HEK293 (cell line): ENCODE results near the gene PACSIN3.

Experiments
- HOXA7 ChIP-seq: sonication (generic); formaldehyde crosslinking; IDR thresholded peaks from 2 replicates; pipeline ENCODE4 v1.8.1; 2022; ENCODE audit warnings: missing genetic modification reagents, borderline replicate concordance
- KLF1 ChIP-seq: fragments of 450-650 bp; formaldehyde crosslinking; IDR thresholded peaks from 2 replicates; pipeline ENCODE4 v1.5.1; 2016; ENCODE audit warnings: missing biosample characterization, missing genetic modification characterization
- MYNN ChIP-seq: fragments of 450-650 bp; formaldehyde crosslinking; IDR thresholded peaks from 2 replicates; pipeline ENCODE4 v1.5.1; 2016; ENCODE audit warnings: missing biosample characterization, missing genetic modification characterization, borderline replicate concordance
- TSHZ1 ChIP-seq: fragments of 450-650 bp; formaldehyde crosslinking; IDR thresholded peaks from 2 replicates; pipeline ENCODE4 v1.5.1; 2016; ENCODE audit warnings: missing biosample characterization, missing genetic modification characterization, borderline replicate concordance
- ZBTB8A ChIP-seq: fragments of 450-650 bp; formaldehyde crosslinking; IDR thresholded peaks from 2 replicates; pipeline ENCODE4 v1.5.1; 2016; ENCODE audit warnings: missing biosample characterization, missing genetic modification characterization
- ZNF16 ChIP-seq: fragments of 450-650 bp; formaldehyde crosslinking; IDR thresholded peaks from 2 replicates; pipeline ENCODE4 v1.5.1; 2016; ENCODE audit warnings: low read depth, missing biosample characterization, missing genetic modification characterization
- ZNF274 ChIP-seq, 2 experiments: fragments of 200-500 bp in 1 of 2; fragments of 450-650 bp in 1 of 2; sonication (Bioruptor generic) in 1 of 2; formaldehyde crosslinking in 1 of 2; IDR thresholded peaks; 2 replicates each; pipeline versions ENCODE4 v1.5.1 to v1.6.1; 2014 to 2016; ENCODE audit warnings: borderline replicate concordance in 1 of 2, inconsistent platforms in 1 of 2, low read length in 1 of 2, missing biosample characterization in 1 of 2, missing genetic modification characterization in 1 of 2
- ZNF362 ChIP-seq: fragments of 450-650 bp; formaldehyde crosslinking; IDR thresholded peaks from 2 replicates; pipeline ENCODE4 v1.5.1; 2016; ENCODE audit warnings: missing biosample characterization, missing genetic modification characterization
- ZNF391 ChIP-seq: fragments of 450-650 bp; formaldehyde crosslinking; IDR thresholded peaks from 2 replicates; pipeline ENCODE4 v1.5.1; 2016; ENCODE audit warnings: low read depth, missing biosample characterization, missing genetic modification characterization, borderline replicate concordance
- ZNF416 ChIP-seq: fragments of 450-650 bp; formaldehyde crosslinking; IDR thresholded peaks from 2 replicates; pipeline ENCODE4 v1.5.1; 2016; ENCODE audit warnings: missing biosample characterization, missing genetic modification characterization
- ZSCAN18 ChIP-seq: fragments of 450-650 bp; formaldehyde crosslinking; IDR thresholded peaks from 2 replicates; pipeline ENCODE4 v1.5.1; 2016; ENCODE audit warnings: missing biosample characterization, missing genetic modification characterization
- TF ChIP-seq, protein P1 (sequence below): fragments of 450-650 bp; formaldehyde crosslinking; IDR thresholded peaks from 2 replicates; pipeline ENCODE4 v1.5.1; 2016; ENCODE audit warnings: missing biosample characterization, missing genetic modification characterization
- TF ChIP-seq, protein P2 (sequence below): fragments of 450-650 bp; formaldehyde crosslinking; IDR thresholded peaks from 2 replicates; pipeline ENCODE4 v1.5.1; 2016; ENCODE audit warnings: missing biosample characterization, missing genetic modification characterization
- TF ChIP-seq, protein P3 (sequence below): fragments of 450-650 bp; IDR thresholded peaks from 2 replicates; pipeline ENCODE4 v1.5.1; 2018; ENCODE audit warnings: missing biosample characterization, mild to moderate bottlenecking, missing genetic modification characterization

- no peak for TF ChIP-seq ZNF274 (IDR thresholded peaks at IDR 0.05; ENCODE audit: low read length)
- no peak for TF ChIP-seq ZNF274 (tag by site-specific recombination; IDR thresholded peaks at IDR 0.05; ENCODE audit: borderline replicate concordance)
- TF ChIP-seq ZNF391 (tag by site-specific recombination), result no peak
- TF ChIP-seq, protein P1, sequence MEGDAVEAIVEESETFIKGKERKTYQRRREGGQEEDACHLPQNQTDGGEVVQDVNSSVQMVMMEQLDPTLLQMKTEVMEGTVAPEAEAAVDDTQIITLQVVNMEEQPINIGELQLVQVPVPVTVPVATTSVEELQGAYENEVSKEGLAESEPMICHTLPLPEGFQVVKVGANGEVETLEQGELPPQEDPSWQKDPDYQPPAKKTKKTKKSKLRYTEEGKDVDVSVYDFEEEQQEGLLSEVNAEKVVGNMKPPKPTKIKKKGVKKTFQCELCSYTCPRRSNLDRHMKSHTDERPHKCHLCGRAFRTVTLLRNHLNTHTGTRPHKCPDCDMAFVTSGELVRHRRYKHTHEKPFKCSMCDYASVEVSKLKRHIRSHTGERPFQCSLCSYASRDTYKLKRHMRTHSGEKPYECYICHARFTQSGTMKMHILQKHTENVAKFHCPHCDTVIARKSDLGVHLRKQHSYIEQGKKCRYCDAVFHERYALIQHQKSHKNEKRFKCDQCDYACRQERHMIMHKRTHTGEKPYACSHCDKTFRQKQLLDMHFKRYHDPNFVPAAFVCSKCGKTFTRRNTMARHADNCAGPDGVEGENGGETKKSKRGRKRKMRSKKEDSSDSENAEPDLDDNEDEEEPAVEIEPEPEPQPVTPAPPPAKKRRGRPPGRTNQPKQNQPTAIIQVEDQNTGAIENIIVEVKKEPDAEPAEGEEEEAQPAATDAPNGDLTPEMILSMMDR (tag by site-specific recombination), result no peak
- no peak for TF ChIP-seq ZBTB8A (tag by site-specific recombination)
- no peak for TF ChIP-seq ZSCAN18 (tag by site-specific recombination)
- TF ChIP-seq, protein P2, sequence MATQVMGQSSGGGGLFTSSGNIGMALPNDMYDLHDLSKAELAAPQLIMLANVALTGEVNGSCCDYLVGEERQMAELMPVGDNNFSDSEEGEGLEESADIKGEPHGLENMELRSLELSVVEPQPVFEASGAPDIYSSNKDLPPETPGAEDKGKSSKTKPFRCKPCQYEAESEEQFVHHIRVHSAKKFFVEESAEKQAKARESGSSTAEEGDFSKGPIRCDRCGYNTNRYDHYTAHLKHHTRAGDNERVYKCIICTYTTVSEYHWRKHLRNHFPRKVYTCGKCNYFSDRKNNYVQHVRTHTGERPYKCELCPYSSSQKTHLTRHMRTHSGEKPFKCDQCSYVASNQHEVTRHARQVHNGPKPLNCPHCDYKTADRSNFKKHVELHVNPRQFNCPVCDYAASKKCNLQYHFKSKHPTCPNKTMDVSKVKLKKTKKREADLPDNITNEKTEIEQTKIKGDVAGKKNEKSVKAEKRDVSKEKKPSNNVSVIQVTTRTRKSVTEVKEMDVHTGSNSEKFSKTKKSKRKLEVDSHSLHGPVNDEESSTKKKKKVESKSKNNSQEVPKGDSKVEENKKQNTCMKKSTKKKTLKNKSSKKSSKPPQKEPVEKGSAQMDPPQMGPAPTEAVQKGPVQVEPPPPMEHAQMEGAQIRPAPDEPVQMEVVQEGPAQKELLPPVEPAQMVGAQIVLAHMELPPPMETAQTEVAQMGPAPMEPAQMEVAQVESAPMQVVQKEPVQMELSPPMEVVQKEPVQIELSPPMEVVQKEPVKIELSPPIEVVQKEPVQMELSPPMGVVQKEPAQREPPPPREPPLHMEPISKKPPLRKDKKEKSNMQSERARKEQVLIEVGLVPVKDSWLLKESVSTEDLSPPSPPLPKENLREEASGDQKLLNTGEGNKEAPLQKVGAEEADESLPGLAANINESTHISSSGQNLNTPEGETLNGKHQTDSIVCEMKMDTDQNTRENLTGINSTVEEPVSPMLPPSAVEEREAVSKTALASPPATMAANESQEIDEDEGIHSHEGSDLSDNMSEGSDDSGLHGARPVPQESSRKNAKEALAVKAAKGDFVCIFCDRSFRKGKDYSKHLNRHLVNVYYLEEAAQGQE (tag by site-specific recombination), result no peak
- TF ChIP-seq ZNF362 (tag by site-specific recombination), result no peak
- TF ChIP-seq, protein P3, sequence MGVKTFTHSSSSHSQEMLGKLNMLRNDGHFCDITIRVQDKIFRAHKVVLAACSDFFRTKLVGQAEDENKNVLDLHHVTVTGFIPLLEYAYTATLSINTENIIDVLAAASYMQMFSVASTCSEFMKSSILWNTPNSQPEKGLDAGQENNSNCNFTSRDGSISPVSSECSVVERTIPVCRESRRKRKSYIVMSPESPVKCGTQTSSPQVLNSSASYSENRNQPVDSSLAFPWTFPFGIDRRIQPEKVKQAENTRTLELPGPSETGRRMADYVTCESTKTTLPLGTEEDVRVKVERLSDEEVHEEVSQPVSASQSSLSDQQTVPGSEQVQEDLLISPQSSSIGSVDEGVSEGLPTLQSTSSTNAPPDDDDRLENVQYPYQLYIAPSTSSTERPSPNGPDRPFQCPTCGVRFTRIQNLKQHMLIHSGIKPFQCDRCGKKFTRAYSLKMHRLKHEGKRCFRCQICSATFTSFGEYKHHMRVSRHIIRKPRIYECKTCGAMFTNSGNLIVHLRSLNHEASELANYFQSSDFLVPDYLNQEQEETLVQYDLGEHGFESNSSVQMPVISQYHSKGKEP (tag by site-specific recombination), result no peak
- no peak for TF ChIP-seq TSHZ1 (tag by site-specific recombination)
- TF ChIP-seq MYNN (tag by site-specific recombination), result no peak
- no peak for TF ChIP-seq ZNF16 (tag by site-specific recombination)
- no peak for TF ChIP-seq HOXA7
- no peak for TF ChIP-seq KLF1
- TF ChIP-seq ZNF416, result no peak
These were observed 14.8 kb upstream of the PACSIN3 start for GRCh38 chr11:47201015-47201414.
